CD1c-positive myeloid dendritic cell (primary cell): ENCODE data around the gene MYH14.
A peak's percentile ranks its signal among the peaks of the same experiment; 100 is the strongest.
"Not testable (repeated sequence)": the region's sequence is repeated elsewhere in the genome, so short reads cannot be mapped to it uniquely, and the experiment has no call there.

Source experiments
- DNase-seq: peaks from one replicate; pipeline ENCODE4 v3.0.0-alpha.2; 2016; ENCODE audit errors: extremely low spot score

Gene MYH14

GRCh38 chr19:50319156-50319555 is 115.7 kb downstream of the MYH14 start:
- no peak for DNase-seq

- no peak for DNase-seq
Observed at GRCh38 chr19:50320051-50320450, 116.6 kb downstream of the MYH14 start.

- DNase-seq: no peak
Observed at GRCh38 chr19:50320596-50320995, 117.2 kb downstream of the MYH14 start.

GRCh38 chr19:50321831-50322230 is 118.4 kb downstream of the MYH14 start:
- no peak for DNase-seq

GRCh38 chr19:50322234-50322633 is 118.8 kb downstream of the MYH14 start:
- DNase-seq: no peak

- no peak for DNase-seq
Observed at GRCh38 chr19:50322931-50323781, 119.7 kb downstream of the MYH14 start.

- no peak for DNase-seq
Observed at GRCh38 chr19:50323782-50324133, 120.3 kb downstream of the MYH14 start.

DNA sequence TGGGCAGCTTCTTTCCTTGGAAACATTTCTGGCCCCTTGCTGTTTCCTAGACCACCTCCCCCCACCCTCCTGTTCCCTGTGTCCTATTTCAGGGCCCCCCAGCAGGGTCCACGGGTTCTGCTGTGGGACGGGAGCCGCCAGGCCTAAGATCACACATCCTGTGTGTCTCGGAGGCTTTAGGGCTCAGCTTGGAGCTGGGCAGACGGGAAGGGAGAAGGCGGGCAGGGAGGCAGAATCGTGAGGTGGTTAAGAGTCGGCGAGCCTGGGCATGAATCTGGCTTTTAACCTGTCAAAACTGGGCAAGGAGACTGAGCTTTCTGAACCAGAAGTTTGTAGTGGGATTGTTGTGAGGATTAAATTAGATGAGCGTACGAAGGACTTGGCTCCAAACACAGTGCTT is 120.9 kb downstream of the MYH14 start:
- DNase-seq: no peak

GRCh38 chr19:50325310-50326100 is 122.1 kb downstream of the MYH14 start:
- peak; percentile 88 for DNase-seq

DNA sequence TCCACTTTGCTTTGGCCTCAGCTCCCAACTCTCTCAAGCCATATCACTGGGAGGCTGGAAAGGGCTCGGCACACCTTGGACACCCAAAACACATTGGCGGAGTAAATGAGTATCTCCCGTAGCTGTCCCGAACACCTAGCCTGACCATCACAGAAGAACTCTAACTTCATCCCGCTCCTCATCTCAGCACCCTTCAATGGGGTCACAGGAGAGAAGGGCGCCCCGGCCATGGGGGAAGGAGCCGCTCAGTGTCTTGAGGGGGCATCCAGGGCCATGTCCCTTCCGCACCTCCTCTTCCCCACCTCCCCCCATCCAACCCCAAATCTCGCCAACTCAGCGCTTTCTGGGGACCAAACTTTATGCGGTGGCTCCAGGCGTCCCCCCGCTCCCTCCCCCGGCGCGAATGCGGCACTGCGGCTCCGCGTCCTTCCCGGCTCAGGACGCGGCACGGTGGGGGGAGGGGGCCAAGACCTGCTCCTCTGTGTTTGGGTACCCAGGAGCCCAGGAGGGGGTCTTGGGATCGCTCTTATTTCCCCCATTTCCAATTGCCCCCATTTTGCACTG is 122.8 kb downstream of the MYH14 start:
- no peak for DNase-seq

DNA sequence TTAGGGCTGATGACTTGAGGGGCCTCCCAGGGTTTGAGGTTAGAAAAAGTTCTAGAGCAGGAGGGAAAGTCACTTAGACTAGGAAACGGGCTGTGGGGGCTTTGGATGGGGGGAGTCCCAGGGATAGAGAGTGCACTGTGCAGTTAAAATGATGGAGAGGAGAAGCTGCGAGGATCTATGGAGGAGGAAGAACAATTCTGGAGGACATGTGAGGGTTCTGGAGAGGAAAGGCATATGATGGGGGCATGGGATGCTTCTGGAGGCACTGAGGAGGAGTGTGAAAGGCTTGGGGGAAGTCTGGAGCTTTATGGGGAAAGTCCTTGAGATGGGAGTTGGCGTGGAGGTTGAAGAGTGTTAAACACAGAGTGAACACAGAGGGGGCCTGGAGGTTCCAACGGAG is 123.6 kb downstream of the MYH14 start:
- DNase-seq: no peak

GRCh38 chr19:50327461-50328223 is 124.2 kb downstream of the MYH14 start:
- DNase-seq: no peak

DNA sequence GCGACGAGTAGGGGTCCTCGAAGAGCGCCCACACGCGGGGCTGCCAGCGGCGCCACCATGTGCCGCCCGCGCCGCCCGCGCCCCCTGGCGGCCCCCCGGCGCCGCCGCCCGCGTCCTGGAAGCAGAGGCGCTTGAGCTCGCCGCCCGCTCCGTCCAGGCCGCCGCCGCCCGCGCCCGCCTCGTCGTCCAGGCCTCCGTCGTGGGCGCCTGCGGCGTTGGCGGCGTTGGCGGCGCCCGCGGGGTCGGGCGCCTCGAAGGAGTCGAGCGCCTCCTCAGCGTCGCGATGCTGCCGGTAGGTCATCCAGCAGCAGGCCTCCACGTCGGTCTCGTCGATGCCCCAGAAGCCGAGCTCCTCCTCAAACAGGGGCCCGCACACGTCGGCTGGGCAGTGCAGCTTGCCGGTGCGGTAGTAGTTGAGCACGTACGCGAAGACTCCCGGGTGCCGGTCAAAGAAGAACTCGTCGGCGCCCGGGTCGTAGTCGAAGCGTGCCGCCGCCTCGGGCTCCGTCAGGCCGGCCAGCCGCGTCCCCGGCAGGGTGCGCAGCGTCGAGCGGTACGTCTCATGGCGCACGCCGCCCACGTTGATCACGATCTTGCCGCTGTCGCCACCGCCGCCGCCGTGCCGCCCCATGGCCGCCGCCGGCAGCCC is 124.9 kb downstream of the MYH14 start:
- DNase-seq: peak; percentile 81

GRCh38 chr19:50328873-50329145 is 125.4 kb downstream of the MYH14 start:
- DNase-seq: no peak

GRCh38 chr19:50329146-50329925 is 125.9 kb downstream of the MYH14 start, which contains the start of gene KCNC3:
KCNC3 (minus strand) TSS chr19:50329377; CDS start chr19:50329082, 295 bp downstream.
- DNase-seq: peak; percentile 98

DNA sequence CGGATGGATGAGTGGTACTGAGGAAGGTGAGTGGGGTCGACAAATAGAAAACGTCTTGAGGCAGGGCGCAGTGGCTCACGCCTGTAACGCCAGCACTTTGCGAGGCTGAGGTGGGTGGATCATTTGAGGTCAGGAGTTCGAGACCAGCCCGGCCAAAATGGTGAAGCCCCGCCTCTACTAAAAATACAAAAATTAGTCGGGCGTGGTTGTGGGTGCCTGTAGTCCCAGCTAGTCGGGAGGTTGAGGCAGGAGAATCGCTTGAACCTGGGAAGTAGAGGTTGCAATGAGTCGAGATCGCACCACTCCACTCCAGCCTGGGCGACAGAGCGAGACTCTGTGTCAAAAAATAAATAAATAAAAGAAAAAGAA is 126.5 kb downstream of the MYH14 start:
- DNase-seq: not testable (repeated sequence)

GRCh38 chr19:50330365-50331078 is 127.1 kb downstream of the MYH14 start:
- peak; percentile 88 for DNase-seq

GRCh38 chr19:50331221-50331993 is 128.0 kb downstream of the MYH14 start:
- no peak for DNase-seq

GRCh38 chr19:50331994-50332243 is 128.5 kb downstream of the MYH14 start:
- no peak for DNase-seq
